Keratinocyte (primary cell): ENCODE measurements around the gene THOC5. TPM values are rescaled to one million over a fixed set of nuclear protein-coding genes. Genes with fewer than 3 reads are reported as not detected.
"Not testable (repeated sequence)": the region's sequence is repeated elsewhere in the genome, so short reads cannot be mapped to it uniquely, and the experiment has no call there.

Experiments
- DNase-seq: peaks from one replicate; pipeline ENCODE4 v3.0.0-alpha.2; 2011; ENCODE audit warnings: low read depth, missing footprints, low spot score
- FAIRE-seq: peaks from 2 replicates; lab custom pipeline; 2011; peaks lifted over from hg19 to GRCh38; lab: Jason Lieb, UNC
- H2AFZ ChIP-seq: 2 replicates; pipeline ENCODE4 v1.6.0; 2012; ENCODE audit warnings: low read length, control low read depth, inconsistent platforms; ENCODE audit not compliant: control insufficient read depth
- H3K27ac ChIP-seq: 2 replicates; pipeline ENCODE4 v1.5.1; 2011; ENCODE audit warnings: low read length; ENCODE audit not compliant: control insufficient read depth, insufficient read depth
- H3K27me3 ChIP-seq: 3 replicates; pipeline ENCODE4 v1.6.0; 2011; ENCODE audit warnings: low read length; ENCODE audit not compliant: control insufficient read depth, insufficient read depth; ENCODE audit errors: extremely low read depth
- H3K36me3 ChIP-seq, 2 experiments: 2 replicates in 1 of 2; 3 replicates in 1 of 2; pipeline ENCODE4 v1.5.1; 2011; ENCODE audit warnings: low read length in 2 of 2, mild to moderate bottlenecking in 1 of 2; ENCODE audit not compliant: control insufficient read depth in 2 of 2, insufficient read depth in 2 of 2; ENCODE audit errors: extremely low read depth in 1 of 2
- H3K4me1 ChIP-seq: 3 replicates; pipeline ENCODE4 v1.5.1; 2011; ENCODE audit warnings: low read length; ENCODE audit not compliant: control insufficient read depth, insufficient read depth; ENCODE audit errors: extremely low read depth
- H3K4me2 ChIP-seq: 3 replicates; pipeline ENCODE4 v1.6.0; 2011; ENCODE audit warnings: low read depth, low read length; ENCODE audit not compliant: control insufficient read depth, insufficient read depth; ENCODE audit errors: extremely low read depth
- H3K4me3 ChIP-seq, 3 experiments: fragments of 200-600 bp in 1 of 3; sonication (generic) in 1 of 3; 2 replicates in 2 of 3; 3 replicates in 1 of 3; pipeline ENCODE4 v1.5.1; 2011 to 2016; ENCODE audit warnings: low read length in 3 of 3, mild to moderate bottlenecking in 3 of 3, control low read depth in 2 of 3, inconsistent platforms in 1 of 3, low read depth in 1 of 3, mixed read lengths in 1 of 3, mixed run types in 1 of 3, moderate library complexity in 1 of 3; ENCODE audit not compliant: control insufficient read depth in 2 of 3, insufficient read depth in 2 of 3; ENCODE audit errors: extremely low read depth in 1 of 3
- H3K79me2 ChIP-seq: 2 replicates; pipeline ENCODE4 v1.6.0; 2012; ENCODE audit warnings: low read length; ENCODE audit not compliant: control insufficient read depth, insufficient read depth
- H3K9ac ChIP-seq: 3 replicates; pipeline ENCODE4 v1.6.0; 2011; ENCODE audit warnings: low read length; ENCODE audit not compliant: control insufficient read depth, insufficient read depth; ENCODE audit errors: extremely low read depth
- H3K9me1 ChIP-seq: 3 replicates; pipeline ENCODE4 v1.6.0; 2011; ENCODE audit warnings: low read length; ENCODE audit not compliant: control insufficient read depth, insufficient read depth; ENCODE audit errors: extremely low read depth
- H3K9me3 ChIP-seq: 2 replicates; pipeline ENCODE4 v1.5.1; 2012; ENCODE audit warnings: low read depth, low read length; ENCODE audit not compliant: control insufficient read depth
- H4K20me1 ChIP-seq: 3 replicates; pipeline ENCODE4 v1.6.0; 2011; ENCODE audit warnings: low read length; ENCODE audit not compliant: control insufficient read depth, insufficient read depth; ENCODE audit errors: extremely low read depth
- CTCF ChIP-seq, 3 experiments: IDR thresholded peaks in 1 of 3; conservative IDR thresholded peaks in 1 of 3; optimal IDR thresholded peaks in 1 of 3; 2 replicates in 2 of 3; 3 replicates in 1 of 3; pipeline versions ENCODE3 to v1.5.1; 2011; ENCODE audit warnings: low read length in 3 of 3, mild to moderate bottlenecking in 3 of 3, moderate library complexity in 2 of 3, control low read depth in 1 of 3, inconsistent platforms in 1 of 3; ENCODE audit not compliant: insufficient read depth in 2 of 3; ENCODE audit errors: extremely low read depth in 1 of 3
- EZH2 ChIP-seq: IDR thresholded peaks from one replicate; pipeline ENCODE4 v1.6.1; 2012; ENCODE audit warnings: inconsistent platforms, mild to moderate bottlenecking, low read length, moderate library complexity
- dilution Hi-C: fragments of 300-500 bp; cut with MboI; formaldehyde crosslinking; loops from one replicate; pipeline ENCODE4 v1.7.0; 2020; ENCODE audit warnings: low sequenced_read_pairs; ENCODE audit not compliant: extremely low pct_ligation_motif_present
- polyA plus RNA-seq, 5 experiments: library from polyadenylated mRNA; depleted of rRNA in 3 of 5; stranded (reverse) in 3 of 5; stranded (forward) in 1 of 5; unstranded in 1 of 5; fragments of >200 nt; gene quantifications; 1 replicate in 1 of 5; 2 replicates in 3 of 5; 3 replicates in 1 of 5; pipeline versions ENCODE4 v1.2.1 to v1.2.3, GENCODE V29; 2011 to 2012; ENCODE audit warnings: missing spikeins in 2 of 5, low read depth in 1 of 5, low replicate concordance in 1 of 5

The THOC5 gene
- polyA plus RNA-seq, 1 donor (not counting 4 experiments of a cell fraction or from before 2014, with no cell fraction given): 35.4 TPM

- peaks cover 4% of the 10 kb centered on the region for H3K4me1 ChIP-seq
- dilution Hi-C loops: no loop called here
- no peaks in the 10 kb centered on the region for H4K20me1 ChIP-seq
- no peaks in the 10 kb centered on the region for H3K9me1 ChIP-seq
- no peak overlapping the region for H3K27ac ChIP-seq
- no peaks in the 10 kb centered on the region for H3K79me2 ChIP-seq
- no peaks in the 10 kb centered on the region for H3K27me3 ChIP-seq
- FAIRE-seq (no peak), DNase-seq (no peak)
- no peak for TF ChIP-seq EZH2
- no peak for TF ChIP-seq CTCF (optimal IDR thresholded peaks at IDR 0.05 in 1 of 3, IDR thresholded peaks at IDR 0.05 in 1 of 3, conservative IDR thresholded peaks at IDR 0.05 in 1 of 3; ENCODE audit: extremely low read depth in 1 of 3, insufficient read depth in 2 of 3, low read length in 3 of 3)
- H2AFZ ChIP-seq: no peak overlapping the region
- H3K4me3 ChIP-seq: no peak overlapping the region
- H3K9ac ChIP-seq: no peak overlapping the region
- H3K36me3 ChIP-seq: peaks cover 4 to 26% of the 10 kb centered on the region in 2 experiments
- H3K4me2 ChIP-seq: no peak overlapping the region
- H3K9me3 ChIP-seq: no peaks in the 10 kb centered on the region
Measured at GRCh38 chr22:29559030-29559429, 5.5 kb upstream of the THOC5 start.

- H3K4me2 ChIP-seq: no peak overlapping the region
- dilution Hi-C loops: no loop called here
- H3K4me3 ChIP-seq: no peak overlapping the region
- no peaks in the 10 kb centered on the region for H3K27me3 ChIP-seq
- DNase-seq (no peak), FAIRE-seq (no peak)
- H3K27ac ChIP-seq: no peak overlapping the region
- H4K20me1 ChIP-seq: no peaks in the 10 kb centered on the region
- no peak overlapping the region for H2AFZ ChIP-seq
- H3K9ac ChIP-seq: no peak overlapping the region
- no peak for TF ChIP-seq CTCF (optimal IDR thresholded peaks at IDR 0.05 in 1 of 3, IDR thresholded peaks at IDR 0.05 in 1 of 3, conservative IDR thresholded peaks at IDR 0.05 in 1 of 3; ENCODE audit: extremely low read depth in 1 of 3, insufficient read depth in 2 of 3, low read length in 3 of 3)
- no peaks in the 10 kb centered on the region for H3K9me1 ChIP-seq
- H3K79me2 ChIP-seq: peaks cover 17% of the 10 kb centered on the region
- peaks cover 5% of the 10 kb centered on the region for H3K4me1 ChIP-seq
- H3K36me3 ChIP-seq: peaks cover 4 to 13% of the 10 kb centered on the region in 2 experiments
- H3K9me3 ChIP-seq: no peaks in the 10 kb centered on the region
Measured at GRCh38 chr22:29555065-29555644, 1.6 kb upstream of the THOC5 start.

- peak overlapping the region; percentile 83 for H3K9ac ChIP-seq
- H3K27ac ChIP-seq, H3K4me3 ChIP-seq, FAIRE-seq, H3K4me1 ChIP-seq, H3K9me3 ChIP-seq, H3K27me3 ChIP-seq, H2AFZ ChIP-seq, H4K20me1 ChIP-seq, H3K9me1 ChIP-seq, DNase-seq, dilution Hi-C loops: not testable (repeated sequence)
- H3K36me3 ChIP-seq: peaks cover 9 to 12% of the 10 kb centered on the region in 2 experiments
- peaks cover 20% of the 10 kb centered on the region for H3K79me2 ChIP-seq
- H3K4me2 ChIP-seq: peak overlapping the region; percentile 79
Measured at GRCh38 chr22:29552357-29552756, 1.2 kb downstream of the THOC5 start.
